Gastrocnemius medialis (tissue), 4 donors: ENCODE measurements around the gene DCLRE1C. TPM values are rescaled to one million over a fixed set of nuclear protein-coding genes. Genes with fewer than 3 reads are reported as not detected.

Experiments used
- ATAC-seq, 2 donors: fragments of 150-250 bp; one replicate each; pipeline ENCODE4 v1.9.1; 2016
- DNase-seq, 2 donors: peaks; one replicate each; pipeline ENCODE4 v3.0.0-alpha.2; 2019
- H3K27ac ChIP-seq, 4 donors: fragments of 200-600 bp; sonication (generic); 1 replicate in 1 of 4; 2 replicates in 3 of 4; pipeline ENCODE4 v1.5.1; 2016 to 2018; ENCODE audit warnings: mild to moderate bottlenecking in 2 of 4, moderate library complexity in 1 of 4
- H3K27me3 ChIP-seq, 3 donors: fragments of 200-600 bp; sonication (generic) in 2 of 3; 1 replicate in 1 of 3; 2 replicates in 2 of 3; pipeline versions ENCODE4 v1.5.1 to v1.6.0; 2016 to 2019; ENCODE audit warnings: mild to moderate bottlenecking in 1 of 3, moderate library complexity in 1 of 3
- H3K36me3 ChIP-seq, 2 donors: fragments of 200-600 bp; sonication (generic) in 1 of 2; one replicate each; pipeline ENCODE4 v1.5.1; 2017 to 2018
- H3K4me1 ChIP-seq, 2 donors: fragments of 200-600 bp; sonication (generic) in 1 of 2; one replicate each; pipeline ENCODE4 v1.5.1; 2016 to 2017; ENCODE audit warnings: mild to moderate bottlenecking in 2 of 2
- H3K4me3 ChIP-seq, 4 donors: fragments of 200-600 bp; sonication (generic) in 3 of 4; 1 replicate in 1 of 4; 2 replicates in 3 of 4; pipeline ENCODE4 v1.5.1; 2016 to 2019; ENCODE audit warnings: mild to moderate bottlenecking in 2 of 4
- H3K9me3 ChIP-seq, 3 donors: fragments of 200-600 bp; sonication (generic) in 2 of 3; 1 replicate in 1 of 3; 2 replicates in 2 of 3; pipeline ENCODE4 v1.5.1; 2016 to 2019
- CTCF ChIP-seq, 5 experiments: fragments of 450-650 bp in 3 of 5; fragments of 200-600 bp in 2 of 5; sonication (generic) in 2 of 5; IDR thresholded peaks in 4 of 5; conservative IDR thresholded peaks in 1 of 5; 1 replicate in 4 of 5; 2 replicates in 1 of 5; pipeline ENCODE4 v1.5.1; 2016 to 2019; ENCODE audit warnings: antibody characterized with exemption in 5 of 5, mild to moderate bottlenecking in 3 of 5, moderate library complexity in 3 of 5
- POLR2A ChIP-seq, 2 donors: fragments of 450-650 bp; IDR thresholded peaks; one replicate each; pipeline ENCODE4 v1.6.1; 2017; ENCODE audit warnings: antibody characterized with exemption in 2 of 2, mild to moderate bottlenecking in 2 of 2, moderate library complexity in 2 of 2
- in situ Hi-C, 4 donors: fragments of 200-750 bp; cut with MboI; loops; one replicate each; pipeline versions ENCODE4 v1.15.0 to v1.8.0; 2017; ENCODE audit warnings: low sequenced_read_pairs in 4 of 4
- intact Hi-C: fragments of 100-400 bp; cut with DNase I; formaldehyde crosslinking; loops from one replicate; pipeline ENCODE4 v1.15.1; 2023; ENCODE audit warnings: low total_unique reads
- total RNA-seq, 4 donors: library from RNA; depleted of rRNA; stranded (reverse); fragments of >200 nt; gene quantifications; one replicate each; pipeline versions ENCODE4 v1.1.0 to v1.2.3, GENCODE V29; 2016

The DCLRE1C gene
- total RNA-seq, 4 donors from 2014 or later: 3.0 to 3.6 (median 3.3) TPM

- in situ Hi-C loops (no loop called here), intact Hi-C loops (no loop called here)
- Histone ChIP-seq H3K9me3 (no peaks in the 10 kb centered on the region), H3K36me3 (peaks cover 3 to 28% of the 10 kb centered on the region in 2 donors), H3K4me3 (no peak overlapping the region), H3K4me1 (peaks cover 0 to 5% of the 10 kb centered on the region in 2 donors), H3K27ac (no peak overlapping the region), H3K27me3 (no peaks in the 10 kb centered on the region)
- TF ChIP-seq POLR2A (IDR thresholded peaks at IDR 0.05) (no peak), CTCF (IDR thresholded peaks at IDR 0.05 in 4 of 5, conservative IDR thresholded peaks at IDR 0.05 in 1 of 5) (no peak)
- ATAC-seq: no peak
- no peak for DNase-seq
Measured at GRCh38 chr10:14852236-14852635, 101.7 kb downstream of the DCLRE1C start.

Other genes starting within 250 kb of the DCLRE1C start
- gene FAM107B, start 179.2 kb downstream of the DCLRE1C start, total RNA-seq: 1 to 10 TPM; 1.5 to 3.7 (median 2.6) TPM
- 10 to 100 TPM in 2 of 4 donors, 1 to 10 TPM in 2; 8.6 to 18.3 (median 10.9) TPM for gene CDNF, start 116.1 kb downstream of the DCLRE1C start, total RNA-seq
- 10 to 100 TPM; 17.7 to 25.5 (median 22.1) TPM for gene HSPA14, start 115.8 kb downstream of the DCLRE1C start, total RNA-seq
- 1 to 10 TPM; 4.7 to 8.5 (median 5.8) TPM for gene MSANTD7, start 115.8 kb downstream of the DCLRE1C start, total RNA-seq
- 1 to 10 TPM in 3 of 4 donors, under 1 TPM in 1; 0.71 to 7.4 (median 5.0) TPM for gene SUV39H2, start 75.2 kb downstream of the DCLRE1C start, total RNA-seq
- gene MEIG1, start 5.3 kb upstream of the DCLRE1C start, total RNA-seq: not detected
- gene OLAH, start 89.8 kb upstream of the DCLRE1C start, total RNA-seq: under 1 TPM in 2 of 4 donors, not detected in 2; 0.29 to 0.69 TPM
- not detected for gene ACBD7, start 134.7 kb upstream of the DCLRE1C start, total RNA-seq
- 10 to 100 TPM in 3 of 4 donors, 1 to 10 TPM in 1; 8.9 to 17.2 (median 12.8) TPM for gene RPP38, start 143.3 kb upstream of the DCLRE1C start, total RNA-seq
- gene NMT2, start 214.6 kb upstream of the DCLRE1C start, total RNA-seq: 10 to 100 TPM in 1 of 4 donors, 1 to 10 TPM in 3; 6.0 to 10.3 (median 8.2) TPM